B cell (primary cell): ENCODE measurements around the gene TRAM2.

Experiments
- EZH2 ChIP-seq: IDR thresholded peaks from 2 replicates; pipeline ENCODE4 v1.6.1; 2012; ENCODE audit warnings: borderline replicate concordance, low read depth, mild to moderate bottlenecking, moderate library complexity, low read length; ENCODE audit not compliant: insufficient read depth, poor library complexity, severe bottlenecking
- TF ChIP-seq, protein P1 (sequence below): fragments of 200-600 bp; IDR thresholded peaks from one replicate; pipeline ENCODE4 v1.8.0; 2022; ENCODE audit warnings: antibody characterized with exemption, mild to moderate bottlenecking

GRCh38 chr6:52538252-52538900 lies 38.5 kb downstream of the TRAM2 start:
- TF ChIP-seq, protein P1, sequence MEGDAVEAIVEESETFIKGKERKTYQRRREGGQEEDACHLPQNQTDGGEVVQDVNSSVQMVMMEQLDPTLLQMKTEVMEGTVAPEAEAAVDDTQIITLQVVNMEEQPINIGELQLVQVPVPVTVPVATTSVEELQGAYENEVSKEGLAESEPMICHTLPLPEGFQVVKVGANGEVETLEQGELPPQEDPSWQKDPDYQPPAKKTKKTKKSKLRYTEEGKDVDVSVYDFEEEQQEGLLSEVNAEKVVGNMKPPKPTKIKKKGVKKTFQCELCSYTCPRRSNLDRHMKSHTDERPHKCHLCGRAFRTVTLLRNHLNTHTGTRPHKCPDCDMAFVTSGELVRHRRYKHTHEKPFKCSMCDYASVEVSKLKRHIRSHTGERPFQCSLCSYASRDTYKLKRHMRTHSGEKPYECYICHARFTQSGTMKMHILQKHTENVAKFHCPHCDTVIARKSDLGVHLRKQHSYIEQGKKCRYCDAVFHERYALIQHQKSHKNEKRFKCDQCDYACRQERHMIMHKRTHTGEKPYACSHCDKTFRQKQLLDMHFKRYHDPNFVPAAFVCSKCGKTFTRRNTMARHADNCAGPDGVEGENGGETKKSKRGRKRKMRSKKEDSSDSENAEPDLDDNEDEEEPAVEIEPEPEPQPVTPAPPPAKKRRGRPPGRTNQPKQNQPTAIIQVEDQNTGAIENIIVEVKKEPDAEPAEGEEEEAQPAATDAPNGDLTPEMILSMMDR: no peak
- TF ChIP-seq EZH2: no peak
